Measurements from ENCODE around the gene BCAP31.

Gene BCAP31

GRCh38 chrX:153671589-153672530 is 52.3 kb downstream of the BCAP31 start:
- no peak for DNase-seq

GRCh38 chrX:153670748-153671588 is 53.2 kb downstream of the BCAP31 start:
- no peak for DNase-seq

GRCh38 chrX:153669901-153670731 is 54.1 kb downstream of the BCAP31 start:
- DNase-seq = no peak

- DNase-seq = no peak
Measured at GRCh38 chrX:153669174-153669890, 54.9 kb downstream of the BCAP31 start.

- DNase-seq = no peak
Measured at GRCh38 chrX:153668423-153669173, 55.6 kb downstream of the BCAP31 start.

- DNase-seq = peak; percentile 59
Measured at GRCh38 chrX:153667956-153668396, 56.2 kb downstream of the BCAP31 start.

GRCh38 chrX:153667281-153667955 is 56.8 kb downstream of the BCAP31 start:
- no peak for DNase-seq

- DNase-seq = no peak
Measured at GRCh38 chrX:153665726-153666306, 58.4 kb downstream of the BCAP31 start.

GRCh38 chrX:153662266-153662665 is 61.9 kb downstream of the BCAP31 start:
- DNase-seq = peak; percentile 7

- no peak for DNase-seq
Measured at GRCh38 chrX:153659268-153659667, 64.9 kb downstream of the BCAP31 start.

GRCh38 chrX:153657161-153657560 is 67.0 kb downstream of the BCAP31 start:
- DNase-seq = no peak

GRCh38 chrX:153653556-153653955 is 70.6 kb downstream of the BCAP31 start:
- DNase-seq = no peak

GRCh38 chrX:153651540-153652079 is 72.6 kb downstream of the BCAP31 start:
- no peak for DNase-seq

- no peak for DNase-seq
Measured at GRCh38 chrX:153650959-153651358, 73.2 kb downstream of the BCAP31 start.

Measured in fibroblast of skin of right quadriceps (primary cell).